Kidney (tissue), 14 donors: ENCODE data around the gene SMKR1. TPM values are rescaled to one million over a fixed set of nuclear protein-coding genes. Genes with fewer than 3 reads are reported as not detected.

Experiments
- DNase-seq, 5 donors: peaks; one replicate each; pipeline ENCODE4 v3.0.0-alpha.2; 2013 to 2020
- FAIRE-seq: peaks from 2 replicates; lab custom pipeline; 2012; peaks lifted over from hg19 to GRCh38; lab: Jason Lieb, UNC
- H3K27ac ChIP-seq, 2 donors: one replicate each; pipeline ENCODE4 v1.7.0; 2013; ENCODE audit warnings: low read depth in 2 of 2, low read length in 2 of 2, inconsistent platforms in 1 of 2
- H3K27me3 ChIP-seq: one replicate; pipeline ENCODE4 v1.7.1; 2013; ENCODE audit warnings: low read length, inconsistent platforms; ENCODE audit not compliant: control insufficient read depth, insufficient read depth
- H3K36me3 ChIP-seq, 3 donors: one replicate each; pipeline versions ENCODE4 v1.7.0 to v1.7.1; 2013; ENCODE audit warnings: low read length in 3 of 3, control low read depth in 1 of 3, inconsistent platforms in 1 of 3; ENCODE audit not compliant: insufficient read depth in 3 of 3, control insufficient read depth in 2 of 3
- H3K4me1 ChIP-seq, 3 donors: one replicate each; pipeline versions ENCODE4 v1.7.0 to v1.7.1; 2013; ENCODE audit warnings: low read length in 3 of 3, inconsistent platforms in 1 of 3, low read depth in 1 of 3; ENCODE audit not compliant: control insufficient read depth in 2 of 3, insufficient read depth in 2 of 3
- H3K4me3 ChIP-seq, 3 donors: one replicate each; pipeline versions ENCODE4 v1.7.0 to v1.8.1; 2013; ENCODE audit warnings: low read length in 3 of 3, control low read depth in 1 of 3, inconsistent platforms in 1 of 3
- H3K9ac ChIP-seq, 3 donors: one replicate each; pipeline versions ENCODE4 v1.7.0 to v1.7.1; 2013; ENCODE audit warnings: low read length in 3 of 3, control low read depth in 1 of 3, inconsistent platforms in 1 of 3
- H3K9me3 ChIP-seq, 3 donors: one replicate each; pipeline versions ENCODE4 v1.7.0 to v1.7.1; 2013; ENCODE audit warnings: low read length in 3 of 3, control low read depth in 1 of 3, inconsistent platforms in 1 of 3; ENCODE audit not compliant: control insufficient read depth in 2 of 3, insufficient read depth in 1 of 3
- CTCF ChIP-seq: IDR thresholded peaks from 3 replicates; pipeline ENCODE4 v1.5.1; 2012; ENCODE audit warnings: mild to moderate bottlenecking, moderate library complexity, borderline replicate concordance; ENCODE audit not compliant: insufficient read depth; ENCODE audit errors: extremely low read depth
- intact Hi-C: fragments of 100-400 bp; cut with DNase I; formaldehyde crosslinking; loops from one replicate; pipeline ENCODE4 v1.11.1; 2022
- polyA plus RNA-seq: library from polyadenylated mRNA; stranded (reverse); fragments of 350-450 nt; fragmentation: Illumina TruSeq; extraction: RNeasy Lipid Tissue Mini Kit (QIAGEN cat#74804); gene quantifications from one replicate; pipeline ENCODE4 v1.2.3, GENCODE V29; 2014; ENCODE audit warnings: low read depth, low replicate concordance; ENCODE audit not compliant: insufficient read depth
- total RNA-seq: library from RNA; stranded (reverse); fragmentation: NEBNext Ultra II Directional; extraction: Animal tissue kit (Norgen Biotek cat#: 25700); gene quantifications from one replicate; pipeline ENCODE4 v1.2.1, GENCODE V29; 2021
- donor health status: control.
- donor health status: control.
- donor health status: control.
- donor health status: control.
- donor health status: control.
- donor health status: DM: yes; HTN: yes; CAD: no.
- donor health status: Normal renal cell carcinoma (clear cell type).

The SMKR1 gene
- total and polyA plus RNA-seq, 2 donors from 2014 or later, result 0.63 to 3.9 TPM

- DNase-seq, result no peak
- H3K36me3 ChIP-seq, result no peaks in the 10 kb centered on the region
- H3K4me3 ChIP-seq, result no peak overlapping the region
- no peak overlapping the region for H3K27ac ChIP-seq
- no peak for FAIRE-seq
- no peak overlapping the region for H3K9ac ChIP-seq
- intact Hi-C loops, result no loop called here
- no peaks in the 10 kb centered on the region for H3K9me3 ChIP-seq
- H3K27me3 ChIP-seq, result no peaks in the 10 kb centered on the region
- TF ChIP-seq CTCF, result no peak
- peaks cover 0 to 7% (median 0%) of the 10 kb centered on the region in 3 donors for H3K4me1 ChIP-seq
These were observed 4.3 kb upstream of the SMKR1 start for GRCh38 chr7:129498021-129498420.

- no peak overlapping the region for H3K9ac ChIP-seq
- peaks cover 0 to 10% (median 0%) of the 10 kb centered on the region in 3 donors for H3K4me1 ChIP-seq
- DNase-seq (no peak), FAIRE-seq (no peak)
- intact Hi-C loops, result no loop called here
- no peaks in the 10 kb centered on the region for H3K27me3 ChIP-seq
- no peaks in the 10 kb centered on the region for H3K9me3 ChIP-seq
- H3K36me3 ChIP-seq, result no peaks in the 10 kb centered on the region
- H3K27ac ChIP-seq, result no peak overlapping the region
- TF ChIP-seq CTCF, result no peak
- no peak overlapping the region for H3K4me3 ChIP-seq
These were observed 2.3 kb upstream of the SMKR1 start for GRCh38 chr7:129499999-129500398.

- FAIRE-seq (no peak), DNase-seq (peak in 3 of 5 donors; percentile 20 to 30 (median 20))
- no peaks in the 10 kb centered on the region for H3K36me3 ChIP-seq
- no peak for TF ChIP-seq CTCF
- no peak overlapping the region for H3K27ac ChIP-seq
- peak overlapping the region in 1 of 3 donors; percentile 34 for H3K9ac ChIP-seq
- H3K4me1 ChIP-seq, result peaks cover 0 to 7% (median 0%) of the 10 kb centered on the region in 3 donors
- H3K27me3 ChIP-seq, result no peaks in the 10 kb centered on the region
- H3K4me3 ChIP-seq, result peak overlapping the region in 2 of 3 donors; percentile 34 to 55
- no peaks in the 10 kb centered on the region for H3K9me3 ChIP-seq
- intact Hi-C loops, result no loop called here
These were observed 666 bp downstream of the SMKR1 start for GRCh38 chr7:129502708-129503685.
